Cardiac septum (tissue), 1 donor: ENCODE measurements around the gene ZNF296. TPM values are rescaled to one million over a fixed set of nuclear protein-coding genes. Genes with fewer than 3 reads are reported as not detected.
A peak's percentile ranks its signal among the peaks of the same experiment; 100 is the strongest.

Source experiments
- DNase-seq: peaks from one replicate; pipeline ENCODE4 v3.0.0-alpha.2; 2020; ENCODE audit warnings: low spot score
- intact Hi-C: fragments of 100-400 bp; cut with DNase I; formaldehyde crosslinking; loops from one replicate; pipeline ENCODE4 v1.14.0; 2022
- total RNA-seq: library from RNA; stranded (reverse); fragmentation: NEBNext Ultra II Directional; extraction: Animal tissue kit (Norgen Biotek cat#: 25700); gene quantifications from one replicate; pipeline ENCODE4 v1.2.1, GENCODE V29; 2021
- donor health status: DM: no; HTN: no; CAD: no.

The ZNF296 gene
- total RNA-seq, 1 donor from 2014 or later, result 0.13 TPM

DNA sequence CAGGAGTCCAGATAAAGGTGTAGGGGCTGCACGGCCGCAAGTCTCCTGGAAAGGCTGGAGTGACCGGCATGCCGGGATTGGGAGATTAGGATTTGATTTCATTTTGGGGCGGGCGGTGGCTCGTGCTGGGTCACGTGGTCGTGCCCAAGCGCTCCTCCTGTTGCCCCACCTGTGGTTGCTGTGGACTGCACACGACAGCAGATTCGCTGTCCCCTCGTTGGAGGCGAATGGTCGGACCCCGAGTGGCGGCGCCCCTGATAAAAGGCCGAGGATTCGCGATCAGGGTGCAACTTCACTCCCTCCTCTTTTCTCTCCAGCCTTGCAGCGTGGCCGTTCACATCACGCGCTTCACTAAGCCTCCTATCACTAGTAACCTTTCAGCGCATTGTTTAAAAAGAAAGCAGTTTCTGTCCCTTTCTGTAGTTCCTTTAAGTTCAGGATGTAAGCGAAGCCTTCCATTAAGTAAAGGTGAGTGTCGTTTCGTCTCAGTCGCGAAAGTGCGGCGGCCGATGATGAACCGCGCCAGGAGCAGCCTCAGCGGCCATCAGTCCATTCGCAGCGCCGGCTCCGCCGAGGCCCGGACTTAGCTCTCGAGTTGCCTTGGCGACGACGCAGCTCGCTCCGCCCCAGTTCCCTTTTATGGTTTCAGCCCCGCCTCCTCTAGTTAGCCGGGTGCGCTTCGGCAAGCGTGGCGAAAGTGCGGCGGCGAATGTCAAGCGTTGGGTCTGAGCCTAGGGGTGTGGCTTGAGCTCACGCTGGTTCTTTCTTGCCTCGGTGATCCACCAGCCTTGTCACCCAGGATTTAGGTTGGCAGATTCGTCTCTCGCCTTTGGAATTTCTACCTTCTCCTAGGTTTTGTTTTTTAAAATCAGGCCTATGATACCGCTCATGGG, 15.0 kb upstream of the ZNF296 start:
- DNase-seq, result peak; percentile 99
- intact Hi-C loops, result loop anchor here (2.0 to 5.0 kb wide), 2 partner anchors 86 to 158 kb away; partner anchors contain the start of genes BLOC1S3 and TRAPPC6A

DNA sequence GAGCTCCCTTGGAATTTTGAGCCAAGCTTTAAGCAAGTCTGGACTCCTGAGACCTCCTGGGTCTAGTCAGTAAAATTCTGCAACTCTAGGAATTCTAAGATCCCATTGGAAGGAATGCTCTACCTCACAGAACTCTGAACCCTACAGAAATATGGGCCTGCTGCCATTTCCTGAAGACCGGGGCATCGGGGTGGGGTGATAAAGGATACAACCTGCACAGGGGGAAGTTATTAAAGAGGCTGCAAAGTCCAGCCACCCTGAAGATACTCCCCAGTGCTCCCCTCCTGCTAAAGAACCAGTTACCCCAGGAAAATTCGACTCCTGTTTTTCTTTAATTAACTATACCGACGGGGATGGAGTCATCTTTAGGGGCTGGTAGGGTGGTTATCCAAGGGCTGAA, 14.3 kb upstream of the ZNF296 start:
- no peak for DNase-seq
- intact Hi-C loops, result loop anchor here (2.0 to 5.0 kb wide), 2 partner anchors 87 to 158 kb away; partner anchors contain the start of genes BLOC1S3 and TRAPPC6A

DNA sequence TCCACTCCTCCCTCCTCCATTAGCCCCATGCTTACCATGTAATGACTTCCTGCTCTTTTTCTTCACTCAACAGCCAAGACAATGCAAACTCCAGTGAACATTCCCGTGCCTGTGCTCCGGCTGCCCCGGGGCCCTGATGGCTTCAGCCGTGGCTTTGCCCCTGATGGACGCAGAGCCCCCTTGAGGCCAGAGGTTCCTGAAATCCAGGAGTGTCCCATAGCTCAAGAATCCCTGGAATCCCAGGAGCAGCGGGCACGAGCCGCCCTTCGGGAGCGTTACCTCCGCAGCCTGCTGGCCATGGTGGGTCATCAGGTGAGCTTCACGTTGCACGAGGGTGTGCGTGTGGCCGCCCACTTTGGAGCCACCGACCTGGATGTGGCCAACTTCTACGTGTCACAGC, 13.8 kb upstream of the ZNF296 start:
- intact Hi-C loops, result loop anchor here (2.0 to 5.0 kb wide), 2 partner anchors 87 to 159 kb away; partner anchors contain the start of genes BLOC1S3 and TRAPPC6A
- no peak for DNase-seq

DNA sequence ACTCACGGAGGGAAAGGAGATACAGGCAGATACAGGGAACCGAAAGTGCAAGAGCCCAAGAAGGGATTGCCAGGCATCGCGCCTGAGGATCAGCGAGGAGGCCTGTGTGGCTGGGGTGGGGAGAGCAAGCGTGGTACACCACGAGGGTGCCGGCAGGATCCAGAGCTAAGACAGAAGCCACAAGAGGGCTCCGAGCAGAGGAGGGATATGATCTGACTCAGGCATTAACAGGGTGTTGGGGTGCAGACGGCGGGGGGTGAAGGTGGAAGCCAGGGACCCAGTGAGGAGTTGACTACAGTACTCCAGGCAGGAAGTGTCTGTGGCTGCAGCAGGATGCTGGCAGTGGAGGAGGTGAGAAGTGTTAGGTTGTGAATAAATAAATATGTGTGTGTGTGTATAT, 11.3 kb upstream of the ZNF296 start:
- no peak for DNase-seq
- intact Hi-C loops, result no loop called here

DNA sequence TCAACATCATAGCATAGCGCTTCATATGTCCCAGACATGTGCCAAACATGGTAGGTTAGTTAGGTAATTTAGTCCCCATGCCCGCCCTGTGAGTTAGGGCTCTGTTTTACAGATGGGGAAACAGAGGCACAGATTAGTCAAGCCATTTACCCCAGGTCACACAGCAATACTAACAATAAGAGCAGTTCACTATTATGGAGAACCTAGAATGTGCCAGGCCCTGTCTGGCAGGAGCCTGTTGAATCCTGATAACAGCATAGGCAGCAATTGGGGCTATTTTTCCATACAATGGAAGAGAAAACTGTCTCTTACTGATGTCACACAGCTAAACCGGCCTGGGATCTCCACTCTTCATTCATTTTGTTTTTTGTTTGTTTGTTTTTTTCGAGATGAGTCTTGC, 10.2 kb upstream of the ZNF296 start:
- intact Hi-C loops, result no loop called here

DNA sequence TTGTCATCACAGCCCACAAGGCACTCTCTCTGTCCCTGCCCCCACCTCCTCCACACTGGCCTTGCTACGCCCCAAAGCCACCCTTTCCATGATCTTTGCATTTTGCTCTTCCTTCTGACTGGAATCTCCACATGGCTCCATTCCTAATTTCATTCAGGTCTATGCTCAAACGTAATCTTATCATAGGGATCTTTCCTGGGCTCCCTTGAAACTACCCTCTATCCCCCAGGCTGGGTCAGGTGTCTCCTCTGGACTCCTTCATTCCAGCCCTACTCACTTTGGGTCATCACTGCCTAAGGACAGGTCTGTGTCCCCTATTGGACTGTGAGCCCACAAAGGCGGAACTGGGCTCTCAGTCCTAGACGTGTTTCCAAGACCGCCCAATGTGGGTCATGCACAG, 5.9 kb upstream of the ZNF296 start:
- intact Hi-C loops, result no loop called here
- no peak for DNase-seq

More for the DNA sequence above, 10.2 kb upstream of the ZNF296 start:
- no peak for DNase-seq

DNA sequence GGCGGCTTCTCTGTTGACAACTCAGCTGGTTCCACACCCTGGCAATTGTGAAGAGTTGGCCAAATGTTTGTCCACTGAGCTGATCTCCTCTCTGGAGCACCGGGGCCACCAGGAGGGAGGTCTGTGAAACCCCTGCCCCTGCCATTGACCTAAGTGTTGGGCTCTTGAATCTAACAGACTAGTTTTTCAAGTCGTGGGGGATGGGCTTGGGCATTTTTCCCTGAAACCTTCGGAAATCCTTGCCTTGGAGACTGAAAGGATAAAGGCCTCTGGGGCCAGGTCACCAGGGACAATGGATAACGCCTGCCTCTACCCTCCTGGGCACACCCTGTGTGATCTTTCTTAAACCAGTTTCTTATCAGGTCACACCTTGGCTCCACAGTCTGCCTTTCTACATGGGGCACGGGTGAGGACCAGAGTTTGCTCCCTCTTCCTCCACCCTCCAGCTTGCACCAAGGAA, 3.7 kb upstream of the ZNF296 start:
- intact Hi-C loops, result loop anchor here (5.0 kb wide), 2 partner anchors 43 to 97 kb away; partner anchors contain the start of genes BLOC1S3, CLASRP and TRAPPC6A
- no peak for DNase-seq

DNA sequence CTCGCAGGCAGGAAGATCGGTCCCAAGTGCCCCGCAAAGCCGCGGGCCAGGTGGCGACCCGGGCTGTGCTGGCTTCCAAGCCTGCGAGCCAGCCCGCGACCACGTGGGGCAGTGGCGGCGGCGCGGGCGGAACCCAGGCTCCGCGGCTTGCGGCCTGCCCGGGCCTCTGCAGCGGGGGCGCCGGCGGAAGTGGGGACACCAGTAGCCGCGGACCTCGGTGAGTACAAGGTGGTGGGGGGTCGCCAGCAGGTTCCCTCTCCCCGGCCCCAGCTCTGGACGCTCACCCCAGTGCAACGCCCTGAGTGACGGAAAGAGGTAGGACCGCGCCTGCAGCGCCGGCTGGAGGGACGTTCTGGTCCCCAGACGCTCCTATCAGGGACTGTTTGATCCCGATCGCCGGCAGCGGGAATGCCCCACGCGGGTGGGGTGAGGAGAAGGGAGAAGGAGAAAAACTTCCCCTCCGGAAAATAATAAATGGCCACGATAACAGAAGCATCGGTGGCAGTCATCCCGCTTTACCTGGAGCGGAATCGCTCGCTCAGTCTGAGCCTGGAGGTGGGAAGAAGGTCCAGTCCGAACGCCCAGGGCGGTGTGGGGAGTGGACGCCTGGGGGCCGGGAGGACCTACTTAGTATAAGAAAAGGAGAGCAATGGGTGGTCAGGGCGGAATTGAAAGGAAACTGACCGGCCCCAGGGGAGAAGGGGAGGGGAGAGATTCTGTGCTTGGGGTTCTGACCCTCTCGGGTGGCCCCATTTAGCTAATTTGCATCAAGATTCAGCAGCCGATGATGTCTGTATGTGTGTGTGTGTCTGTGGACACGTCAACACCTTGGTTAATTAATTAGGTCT, 3.0 kb upstream of the ZNF296 start, which contains the start of gene GEMIN7:
Gene GEMIN7 (plus strand): TSS at position 198 of the 848 bp plus-strand sequence. CDS start 10,855 bp downstream, outside the sequence.
- no peak for DNase-seq
- intact Hi-C loops, result loop anchor here (5.0 kb wide), 2 partner anchors 42 to 98 kb away; partner anchors contain the start of genes BLOC1S3, CLASRP and TRAPPC6A

DNA sequence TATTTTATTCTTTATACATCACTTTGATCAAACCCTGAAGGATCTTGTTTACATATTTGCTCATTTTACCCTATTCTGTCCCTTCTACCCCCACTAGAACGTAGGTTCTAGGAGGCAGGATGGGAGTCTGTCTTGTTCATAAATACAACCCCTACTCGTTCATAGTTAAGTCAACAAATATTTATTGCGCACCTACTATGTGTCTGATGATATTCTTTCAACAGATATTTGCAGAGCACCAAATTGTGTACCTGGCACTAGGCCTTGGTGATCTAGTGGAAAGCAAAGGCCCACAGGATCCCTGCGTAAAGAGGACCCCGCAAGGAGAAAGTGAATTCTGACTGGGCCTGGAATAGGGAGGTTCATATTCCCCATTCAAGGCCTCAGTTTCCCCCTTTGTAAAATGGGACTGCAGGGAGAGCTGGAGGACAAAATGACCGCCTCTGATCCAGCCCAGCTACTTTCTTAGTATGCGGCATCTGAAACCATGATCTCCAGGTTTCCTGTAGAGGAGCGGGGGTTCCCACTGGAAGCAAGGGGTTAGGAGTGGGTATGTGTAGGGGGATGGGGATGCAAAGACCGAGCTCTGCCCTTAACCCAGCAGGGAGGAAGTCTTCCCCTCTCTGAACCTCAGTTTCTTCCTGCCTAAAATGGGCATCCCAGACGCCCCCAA, 2.2 kb upstream of the ZNF296 start:
- no peak for DNase-seq
- intact Hi-C loops, result loop anchor here (5.0 kb wide), 2 partner anchors 41 to 99 kb away; partner anchors contain the start of genes BLOC1S3, CLASRP and TRAPPC6A

DNA sequence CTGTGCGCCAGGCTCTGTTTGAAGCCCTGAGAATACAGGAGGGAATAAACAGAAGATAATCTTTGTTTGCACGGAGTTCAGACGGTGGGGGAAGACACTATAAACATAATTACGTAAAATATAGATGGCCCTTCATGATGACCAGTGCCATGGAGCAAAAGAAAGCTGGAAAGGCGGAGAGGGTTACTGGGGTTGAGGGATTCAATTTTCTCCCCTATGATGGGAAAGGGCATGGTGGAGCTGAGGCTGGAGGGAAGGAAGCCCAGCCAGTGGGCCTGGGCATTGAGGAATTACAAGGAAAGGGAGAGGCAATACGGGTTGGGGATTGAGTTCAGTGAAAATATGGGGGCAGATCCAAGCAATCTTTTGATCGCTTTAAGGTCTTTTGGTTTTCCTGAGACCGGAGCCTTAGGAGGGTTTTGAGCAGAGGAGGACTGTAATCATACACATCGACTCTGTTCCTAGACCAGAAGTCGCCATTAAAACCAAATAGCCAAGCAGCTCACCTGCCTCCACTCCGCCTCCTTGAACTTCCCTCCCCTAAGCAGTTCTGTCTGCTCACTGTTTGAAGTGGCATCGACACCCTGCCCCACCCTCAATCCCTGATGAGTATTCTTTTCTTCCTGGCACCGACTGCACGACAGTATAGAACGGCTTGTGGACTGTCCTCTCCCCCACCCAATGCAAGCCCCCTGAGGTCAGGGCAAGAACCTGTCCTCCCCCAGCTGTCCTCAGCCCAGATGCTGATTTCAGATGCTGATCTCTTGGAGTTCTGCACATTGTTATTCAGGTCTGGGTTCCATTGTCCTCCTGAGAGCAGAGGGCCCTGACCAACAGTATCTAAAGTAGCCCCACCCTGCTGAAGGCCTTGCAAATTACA, 813 bp upstream of the ZNF296 start:
- intact Hi-C loops, result loop anchor here (5.0 kb wide), 2 partner anchors 40 to 100 kb away; partner anchors contain the start of genes BLOC1S3, CLASRP and TRAPPC6A
- no peak for DNase-seq

DNA sequence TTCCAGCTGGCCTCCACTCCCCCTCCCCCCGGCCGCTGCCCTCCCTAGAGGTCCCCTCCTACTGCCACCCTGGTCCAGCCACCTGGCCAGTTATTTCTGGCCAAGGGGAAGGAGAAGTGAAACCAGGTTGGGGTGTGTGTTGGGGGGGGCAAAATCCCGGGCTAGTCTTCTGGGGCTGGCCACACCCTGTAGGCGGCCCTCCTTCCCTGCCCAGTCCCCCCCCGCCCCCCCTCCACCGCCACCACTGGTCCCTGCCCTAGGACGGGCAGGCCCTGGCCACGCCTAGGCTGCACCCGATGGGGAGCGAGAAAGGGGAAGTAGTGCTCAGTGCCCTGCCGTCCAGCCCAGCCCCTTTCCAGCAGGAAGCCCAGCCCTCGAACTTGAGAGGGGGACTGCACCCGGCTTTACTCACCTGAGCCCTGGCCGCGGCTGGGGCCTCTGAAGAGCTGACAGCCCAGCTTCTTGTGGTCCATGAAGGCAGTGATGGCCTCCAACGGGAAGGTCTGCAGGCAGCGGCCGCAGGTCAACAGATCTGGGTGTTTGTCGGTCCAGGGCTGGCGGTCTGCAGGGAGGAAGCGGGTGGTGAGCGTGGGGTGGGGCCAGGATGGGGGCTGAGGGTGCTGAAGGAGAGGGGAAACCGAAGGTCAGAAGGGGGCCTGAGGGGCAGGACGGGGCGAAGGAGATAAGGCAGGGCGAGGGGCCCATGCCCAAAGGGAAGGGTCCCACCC, 813 bp downstream of the ZNF296 start:
- intact Hi-C loops, result loop anchor here (5.0 kb wide), 2 partner anchors 38 to 102 kb away; partner anchors contain the start of genes BLOC1S3, CLASRP and TRAPPC6A
- DNase-seq, result peak; percentile 91

DNA sequence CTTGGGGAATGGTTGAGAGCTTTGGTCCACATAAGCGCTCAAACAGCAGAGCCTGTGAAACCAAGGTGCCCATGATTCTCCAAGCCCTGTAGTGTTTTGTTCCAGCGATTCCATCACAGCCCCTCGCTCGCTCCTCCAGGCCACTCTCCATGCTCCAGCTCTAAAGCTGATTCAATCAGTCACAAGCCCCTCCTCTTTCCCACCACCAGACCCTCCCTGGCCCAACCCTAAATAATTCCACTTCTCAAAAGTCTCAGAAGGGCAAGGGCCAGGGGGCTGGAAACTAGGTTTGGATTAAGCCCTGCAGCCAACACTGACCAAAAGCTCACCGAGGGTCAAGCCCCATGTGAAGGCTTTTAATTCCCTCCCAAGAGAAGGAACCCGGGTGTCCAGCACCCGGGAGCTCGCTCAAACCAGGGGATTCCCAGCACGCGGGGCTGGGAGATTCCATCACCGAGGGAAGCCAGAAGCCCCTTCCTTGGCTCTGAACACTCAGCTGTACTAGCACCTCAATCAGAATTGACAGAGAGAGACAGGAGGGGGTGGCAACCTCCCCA, 1.5 kb downstream of the ZNF296 start:
- intact Hi-C loops, result loop anchor here (5.0 kb wide), 2 partner anchors 38 to 102 kb away; partner anchors contain the start of genes BLOC1S3, CLASRP and TRAPPC6A
- no peak for DNase-seq

DNA sequence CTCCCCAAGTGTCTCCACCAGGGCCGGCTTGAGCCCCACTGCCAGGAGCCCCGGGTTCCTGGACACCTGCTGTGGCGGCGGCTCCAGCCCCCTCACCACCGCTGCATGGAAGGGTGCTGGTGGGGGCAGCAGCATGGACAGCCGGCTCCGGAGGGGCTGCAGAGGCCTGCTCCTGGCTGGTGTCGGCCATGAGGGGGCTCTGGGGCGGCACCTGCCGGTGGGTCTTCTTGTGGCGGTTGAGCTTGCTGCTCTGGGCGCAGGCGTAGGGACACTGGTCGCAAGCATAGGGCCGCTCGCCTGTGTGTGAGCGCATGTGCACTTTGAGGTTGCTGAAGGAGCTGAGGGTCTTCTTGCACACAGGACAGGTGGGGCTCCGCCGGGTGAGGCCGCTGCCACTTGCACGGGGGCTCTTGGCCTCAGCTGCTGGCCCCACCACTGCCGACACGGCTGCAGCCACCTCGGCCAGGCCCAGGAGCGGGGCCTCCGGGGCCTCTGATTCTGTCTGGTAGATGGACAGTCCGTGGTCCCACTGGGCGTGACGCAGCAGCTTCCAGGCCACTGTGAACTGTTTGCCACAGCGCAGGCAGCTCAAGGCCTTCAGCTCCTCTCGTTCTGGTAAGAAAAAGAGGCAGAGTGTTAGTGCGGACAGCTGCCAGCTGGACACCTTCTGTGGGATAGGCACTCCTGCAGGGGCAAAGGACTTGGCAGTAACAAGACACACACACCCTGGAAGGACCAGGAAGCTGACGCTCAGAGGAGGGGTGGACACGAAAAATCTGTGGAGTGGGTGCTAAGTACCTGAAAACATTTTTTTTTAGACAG, 4.1 kb downstream of the ZNF296 start:
- intact Hi-C loops, result no loop called here
- DNase-seq, result peak; percentile 67

DNA sequence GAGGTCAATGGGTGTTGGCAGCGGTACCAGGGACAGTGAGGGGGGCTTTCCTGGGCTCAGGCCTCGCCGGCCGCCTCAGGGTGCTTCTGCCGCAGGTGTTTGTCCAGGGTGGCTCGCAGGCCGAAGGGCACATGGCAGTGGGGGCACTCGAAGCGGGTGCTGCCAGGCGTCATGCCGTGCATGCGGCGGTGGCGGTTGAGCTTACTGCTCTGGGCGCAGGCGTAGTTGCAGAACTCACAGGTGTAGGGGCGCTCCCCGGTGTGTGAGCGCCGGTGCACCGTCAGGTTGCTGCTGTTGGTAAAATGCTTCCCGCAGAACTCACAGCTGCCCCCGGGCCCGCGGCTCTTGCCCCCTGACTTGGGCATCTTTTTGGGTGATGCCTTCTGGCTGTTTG, 4.7 kb downstream of the ZNF296 start:
- intact Hi-C loops, result no loop called here
- no peak for DNase-seq

DNA sequence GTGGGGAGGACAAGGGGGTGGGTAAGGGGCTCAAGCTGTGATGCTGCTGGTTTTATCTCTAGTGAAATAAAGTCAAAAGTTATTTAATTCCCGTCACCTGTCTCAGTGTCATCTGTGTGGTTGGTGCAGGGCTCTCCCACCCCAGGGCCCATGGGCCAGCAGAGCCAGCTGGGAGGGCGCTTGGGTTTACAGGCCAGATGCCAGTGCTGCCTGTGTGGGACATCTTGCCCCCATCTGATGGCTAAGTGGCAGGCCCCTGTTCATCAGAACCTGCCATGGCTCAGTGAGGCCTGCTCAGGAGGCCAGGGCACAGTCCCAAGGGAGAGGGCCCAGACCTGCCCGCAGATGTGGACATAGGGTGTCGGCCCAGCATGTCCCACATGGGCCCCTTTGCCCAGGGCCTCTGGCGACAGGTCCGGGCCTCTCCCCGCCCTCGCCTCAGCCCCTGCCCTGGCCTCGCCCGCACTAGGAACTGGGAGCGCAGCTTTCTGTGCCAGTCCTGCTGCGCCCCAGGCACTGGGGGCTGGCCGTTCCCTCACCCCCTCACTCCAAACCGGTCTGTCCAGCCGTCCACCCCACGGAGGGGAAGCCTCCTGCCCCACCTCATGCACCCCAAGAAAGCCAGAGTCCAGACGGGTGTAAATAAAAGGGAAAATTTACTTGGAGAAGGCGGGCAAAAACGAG, 5.3 kb downstream of the ZNF296 start:
- DNase-seq, result peak; percentile 55
- intact Hi-C loops, result no loop called here

DNA sequence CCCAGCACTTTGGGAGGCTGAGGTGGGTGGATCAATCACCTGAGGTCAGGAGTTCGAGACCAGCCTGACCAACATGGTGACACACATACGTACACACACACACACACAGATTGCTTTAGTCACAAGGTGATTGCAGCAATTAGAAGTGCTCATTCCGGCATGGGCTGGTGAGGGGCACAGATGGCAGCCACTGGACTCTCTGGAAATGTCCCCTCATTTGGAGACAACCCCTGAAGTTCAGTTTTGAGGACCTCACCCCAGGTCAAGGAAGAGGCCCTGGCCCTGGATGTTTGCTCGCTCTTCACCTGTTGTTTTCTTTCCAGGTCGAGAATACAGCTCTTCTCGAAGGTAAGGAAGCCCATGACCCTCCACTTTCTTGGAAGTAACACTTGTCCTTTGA, 6.1 kb downstream of the ZNF296 start:
- no peak for DNase-seq
- intact Hi-C loops, result no loop called here
